ENCODE results near the gene TRIM25.

DNA sequence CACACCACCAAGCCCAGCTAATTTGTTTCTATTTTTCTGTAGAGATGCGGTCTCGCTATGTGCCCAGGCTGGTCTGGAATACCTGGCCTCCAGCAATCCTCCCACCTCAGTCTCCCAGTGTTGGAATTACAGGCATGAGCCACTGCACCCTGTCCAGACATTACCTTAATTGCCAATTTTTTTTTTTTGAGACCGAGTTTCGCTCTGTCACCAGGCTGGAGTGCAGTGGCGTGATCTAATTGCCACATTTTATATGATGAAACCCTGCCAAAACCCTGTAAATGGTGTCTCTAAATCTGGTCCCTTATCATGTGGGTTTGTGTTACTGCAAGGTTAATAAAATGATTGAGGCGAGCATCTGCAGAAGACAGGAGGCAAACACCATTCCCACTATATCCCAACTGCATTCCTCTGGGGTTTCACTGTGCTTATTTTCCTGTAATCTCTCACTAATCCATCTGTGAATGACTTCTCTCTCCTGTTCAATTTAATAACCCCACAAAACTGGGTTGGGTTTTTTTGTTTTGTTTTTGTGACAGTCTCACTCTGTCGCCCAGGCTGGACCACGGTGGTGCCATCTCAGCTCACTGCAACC, 19.4 kb upstream of the TRIM25 start:
- TF ChIP-seq CTCF (IDR thresholded peaks at IDR 0.05; ENCODE audit: poor library complexity) = no peak
- no peak for TF ChIP-seq EZH2 (IDR thresholded peaks at IDR 0.05; ENCODE audit: borderline replicate concordance)
